IMR-90 (cell line): ENCODE measurements around the gene TIE1. TPM values are rescaled to one million over a fixed set of nuclear protein-coding genes. Genes with fewer than 3 reads are reported as not detected.

ENCODE experiments used
- ATAC-seq: fragments of 200-7000 bp; cut with Tn5 transposase; 2 replicates; pipeline ENCODE4 v1.9.1; 2020; ENCODE audit warnings: low read depth, mild to moderate bottlenecking, moderate library complexity
- BruUV-seq: library from RNA; stranded (reverse); fragments of 400-500 nt; replicated peaks from 2 replicates; lab custom pipeline; 2021; lab: Mats Ljungman, UMichigan
- CTCF ChIA-PET: fragments of 300-600 bp; formaldehyde crosslinking; extraction: SDS; loops from one replicate; lab custom pipeline; 2021; ENCODE audit warnings: antibody characterized with exemption; lab: Yijun Ruan, JAX
- POLR2A ChIA-PET: fragments of 300-600 bp; sonication (Branson Sonifier 250); formaldehyde crosslinking; loops from one replicate; lab custom pipeline; 2022; ENCODE audit warnings: antibody characterized with exemption; ENCODE audit not compliant: unreplicated experiment; lab: Charles Lee
- DNase-seq: peaks from one replicate; pipeline ENCODE4 v3.0.0; 2013
- H2AFZ ChIP-seq: replicated peaks from 2 replicates; pipeline ENCODE3; 2013; ENCODE audit warnings: low read length, mild to moderate bottlenecking; ENCODE audit not compliant: poor library complexity
- H2AK5ac ChIP-seq: 2 replicates; pipeline ENCODE4 v1.6.1; 2013; ENCODE audit warnings: low read depth, low read length, inconsistent platforms
- H2AK9ac ChIP-seq: replicated peaks from 2 replicates; pipeline ENCODE3; 2013; ENCODE audit warnings: mild to moderate bottlenecking, low read depth, low read length, moderate library complexity; ENCODE audit not compliant: poor library complexity
- H2BK120ac ChIP-seq: 2 replicates; pipeline ENCODE4 v1.6.1; 2013; ENCODE audit warnings: low read depth, low read length, inconsistent platforms
- H2BK15ac ChIP-seq: 3 replicates; pipeline ENCODE4 v1.6.1; 2013; ENCODE audit warnings: low read depth, low read length, inconsistent platforms
- H2BK20ac ChIP-seq: 2 replicates; pipeline ENCODE4 v1.6.1; 2013; ENCODE audit warnings: low read depth, mild to moderate bottlenecking, inconsistent platforms, low read length, moderate library complexity
- H2BK5ac ChIP-seq: 2 replicates; pipeline ENCODE4 v1.6.1; 2013; ENCODE audit warnings: mild to moderate bottlenecking, low read depth, low read length, inconsistent platforms; ENCODE audit not compliant: poor library complexity, severe bottlenecking
- H3K14ac ChIP-seq: replicated peaks from 2 replicates; pipeline ENCODE4 v1.6.1; 2013; ENCODE audit warnings: low read depth, low read length, inconsistent platforms
- H3K18ac ChIP-seq: 2 replicates; pipeline ENCODE4 v1.6.1; 2013; ENCODE audit warnings: low read depth, low read length, control low read depth
- H3K23ac ChIP-seq: 2 replicates; pipeline ENCODE4 v1.6.1; 2013; ENCODE audit warnings: low read depth, low read length, inconsistent platforms
- H3K27ac ChIP-seq: 2 replicates; pipeline ENCODE4 v1.5.1; 2013; ENCODE audit warnings: mild to moderate bottlenecking, control low read depth, low read length; ENCODE audit not compliant: insufficient read depth
- H3K27me3 ChIP-seq: 2 replicates; pipeline ENCODE4 v1.6.1; 2013; ENCODE audit warnings: low read length; ENCODE audit not compliant: control insufficient read depth, insufficient read depth
- H3K36me3 ChIP-seq: 2 replicates; pipeline ENCODE4 v1.6.1; 2013; ENCODE audit warnings: low read length, mixed read lengths; ENCODE audit not compliant: control insufficient read depth, insufficient read depth
- H3K4ac ChIP-seq: 2 replicates; pipeline ENCODE4 v1.6.1; 2013; ENCODE audit warnings: low read depth, low read length, inconsistent platforms
- H3K4me1 ChIP-seq: 2 replicates; pipeline ENCODE4 v1.6.1; 2013; ENCODE audit warnings: low read length, mixed read lengths; ENCODE audit not compliant: control insufficient read depth, insufficient read depth
- H3K4me2 ChIP-seq: 2 replicates; pipeline ENCODE4 v1.6.1; 2013; ENCODE audit warnings: low read depth, mild to moderate bottlenecking, control low read depth, low read length, moderate library complexity
- H3K4me3 ChIP-seq: 2 replicates; pipeline ENCODE4 v1.5.1; 2013; ENCODE audit warnings: low read depth, mild to moderate bottlenecking, control low read depth, low read length, moderate library complexity; ENCODE audit not compliant: insufficient read depth
- H3K56ac ChIP-seq: 2 replicates; pipeline ENCODE4 v1.6.1; 2013; ENCODE audit warnings: low read length, inconsistent platforms; ENCODE audit not compliant: insufficient read depth; ENCODE audit errors: extremely low read depth
- H3K79me1 ChIP-seq, 2 experiments: 2 replicates each; pipeline ENCODE4 v1.6.1; 2013; ENCODE audit warnings: low read length in 2 of 2, inconsistent platforms in 1 of 2, low read depth in 1 of 2
- H3K9ac ChIP-seq: 2 replicates; pipeline ENCODE4 v1.6.1; 2013; ENCODE audit warnings: low read depth, low read length, control low read depth
- H3K9me1 ChIP-seq: 2 replicates; pipeline ENCODE4 v1.6.1; 2013; ENCODE audit warnings: low read length, inconsistent platforms; ENCODE audit not compliant: insufficient read depth
- H3K9me3 ChIP-seq: 2 replicates; pipeline ENCODE4 v1.6.1; 2013; ENCODE audit warnings: low read length; ENCODE audit not compliant: control insufficient read depth, insufficient read depth
- H4K20me1 ChIP-seq: 2 replicates; pipeline ENCODE4 v1.6.1; 2013; ENCODE audit warnings: low read length, inconsistent platforms; ENCODE audit not compliant: insufficient read depth
- H4K5ac ChIP-seq: 2 replicates; pipeline ENCODE4 v1.6.1; 2013; ENCODE audit warnings: mild to moderate bottlenecking, low read depth, low read length, control low read depth
- H4K8ac ChIP-seq, 2 experiments: 2 replicates each; pipeline ENCODE4 v1.6.1; 2013; ENCODE audit warnings: low read depth in 2 of 2, low read length in 2 of 2, control low read depth in 1 of 2, inconsistent platforms in 1 of 2
- H4K91ac ChIP-seq: 2 replicates; pipeline ENCODE4 v1.6.1; 2013; ENCODE audit warnings: low read depth, low read length, inconsistent platforms; ENCODE audit not compliant: insufficient read depth
- CTCF ChIP-seq: conservative IDR thresholded peaks from 2 replicates; pipeline ENCODE4 v1.5.1; 2012; ENCODE audit warnings: mild to moderate bottlenecking, low read depth, low read length, improper control_type of control experiment
- MAZ ChIP-seq: IDR thresholded peaks from 2 replicates; pipeline ENCODE4 v1.6.1; 2012; ENCODE audit warnings: low read depth, mild to moderate bottlenecking, low read length, improper control_type of control experiment, moderate library complexity, borderline replicate concordance
- MXI1 ChIP-seq: IDR thresholded peaks from 2 replicates; pipeline ENCODE4 v1.6.1; 2012; ENCODE audit warnings: low read depth, mild to moderate bottlenecking, low read length, moderate library complexity, borderline replicate concordance
- POLR2A ChIP-seq: IDR thresholded peaks from 2 replicates; pipeline ENCODE4 v1.6.1; 2012; ENCODE audit warnings: mild to moderate bottlenecking, low read depth, low read length
- RCOR1 ChIP-seq: IDR thresholded peaks from 2 replicates; pipeline ENCODE4 v1.6.1; 2012; ENCODE audit warnings: mild to moderate bottlenecking, low read length, improper control_type of control experiment; ENCODE audit not compliant: insufficient replicate concordance
- USF2 ChIP-seq: fragments of 150-350 bp; IDR thresholded peaks from 2 replicates; pipeline ENCODE4 v1.6.1; 2017; ENCODE audit warnings: mild to moderate bottlenecking, antibody characterized with exemption, low read length, low read depth
- WGBS, 2 experiments: methylation state at CpG; one replicate each; pipeline versions ENCODE4 v1.1.5 to v1.1.7; 2013; ENCODE audit warnings: missing lambda C conversion rate in 2 of 2; ENCODE audit not compliant: insufficient read length in 1 of 2; ENCODE audit errors: extremely low coverage in 2 of 2; 5-methylcytosine and 5-hydroxymethylcytosine counted together
- dilution Hi-C: fragments of 300-500 bp; cut with HindIII; formaldehyde crosslinking; loops from one replicate; pipeline ENCODE4 v1.14.3; 2018; ENCODE audit warnings: low sequenced_read_pairs; ENCODE audit not compliant: unreplicated experiment
- in situ Hi-C: fragments of 300-500 bp; cut with MboI; formaldehyde crosslinking; loops from 3 replicates; pipeline ENCODE4 v1.14.3; 2019; ENCODE audit warnings: low sequenced_read_pairs, inconsistent platforms, mixed read lengths
- intact Hi-C: fragments of 100-400 bp; cut with micrococcal nuclease; formaldehyde crosslinking; loops from 2 replicates; pipeline ENCODE4 v1.10.0; 2022
- polyA plus RNA-seq, 3 experiments: library from polyadenylated mRNA; depleted of rRNA; stranded (reverse); fragments of >200 nt; gene quantifications; 2 replicates each; pipeline ENCODE4 v1.2.3, GENCODE V29; 2012; ENCODE audit warnings: low replicate concordance in 1 of 3
- total RNA-seq: library from RNA; depleted of rRNA; stranded (reverse); fragments of >200 nt; gene quantifications from 2 replicates; pipeline ENCODE4 v1.2.3, GENCODE V29; 2012

Gene TIE1
- total and polyA plus RNA-seq, 2 of the 4 experiments (the other 2 are of a cell fraction), result 2.3 to 7.5 TPM

GRCh38 chr1:43308635-43309404 is 8.0 kb downstream of the TIE1 start:
- Histone ChIP-seq H3K23ac (no peak overlapping the region), H2BK120ac (no peak overlapping the region), H3K9ac (no peak overlapping the region), H2AK9ac (no peak overlapping the region), H2BK15ac (no peak overlapping the region), H2AK5ac (no peak overlapping the region), H3K79me1 (no peaks in the 10 kb centered on the region), H4K5ac (no peak overlapping the region), H3K56ac (no peak overlapping the region), H4K91ac (no peak overlapping the region), H4K8ac (no peak overlapping the region), H3K9me3 (no peaks in the 10 kb centered on the region), H3K14ac (no peak overlapping the region), H3K27me3 (peaks cover 8% of the 10 kb centered on the region; the same call in 1 of the 2 replicates), H3K4me3 (no peak overlapping the region), H3K36me3 (no peaks in the 10 kb centered on the region), H4K20me1 (no peaks in the 10 kb centered on the region; the same call in 1 of the 2 replicates), H3K4me1 (no peaks in the 10 kb centered on the region), H2BK20ac (no peak overlapping the region), H3K9me1 (no peaks in the 10 kb centered on the region), H3K4me2 (no peak overlapping the region), H2BK5ac (no peak overlapping the region), H3K4ac (no peak overlapping the region), H2AFZ (no peak overlapping the region), H3K18ac (no peak overlapping the region), H3K27ac (no peak overlapping the region)
- ChIA-PET CTCF (no interaction called here), POLR2A (no interaction called here)
- TF ChIP-seq POLR2A (no peak), USF2 (no peak), RCOR1 (no peak), MAZ (no peak), MXI1 (no peak), CTCF (no peak)
- ATAC-seq (no peak), DNase-seq (no peak)
- in situ Hi-C loops (loop anchor here (5.0 kb wide), 1 partner anchor 33 kb away; no protein-coding TSS in a partner anchor), dilution Hi-C loops (no loop called here), intact Hi-C loops (no loop called here)
- 88% methylated on average over 10 of the region's 20 CpGs; no CpG with 5 or more reads in 1 of the 2 experiments for WGBS, 2 experiments
- BruUV-seq, result no TSS peak
